OCI-LY3 (cell line): ENCODE results near the gene GSX2.
"Not testable (repeated sequence)": the region's sequence is repeated elsewhere in the genome, so short reads cannot be mapped to it uniquely, and the experiment has no call there.

Experiments used
- H2AFZ ChIP-seq: fragments of 200-600, 300-600 bp; shearing (Covaris generic); 2 replicates; pipeline ENCODE4 v1.6.0; 2014; ENCODE audit warnings: antibody characterized with exemption, low read depth, low read length
- H3K27ac ChIP-seq: fragments of 200-600, 300-600 bp; sonication (generic); 2 replicates; pipeline ENCODE4 v1.5.1; 2014; ENCODE audit warnings: mild to moderate bottlenecking, low read length, moderate library complexity, mixed read lengths
- H3K27me3 ChIP-seq: fragments of 200-600, 300-600 bp; sonication (generic); 2 replicates; pipeline ENCODE4 v1.6.1; 2014; ENCODE audit warnings: low read depth, low read length, mixed read lengths
- H3K36me3 ChIP-seq: fragments of 200-600, 300-600 bp; sonication (generic); replicated peaks from 2 replicates; pipeline ENCODE3; 2014; ENCODE audit warnings: low read depth, low read length, mixed read lengths
- H3K4me1 ChIP-seq: fragments of 300-600, 200-600 bp; sonication (generic); 2 replicates; pipeline ENCODE4 v1.6.1; 2014; ENCODE audit warnings: low read length, mixed read lengths
- H3K4me2 ChIP-seq: fragments of 200-600, 300-600 bp; sonication (generic); 2 replicates; pipeline ENCODE4 v1.6.1; 2014; ENCODE audit warnings: low read length, mixed read lengths
- H3K4me3 ChIP-seq: fragments of 300-600, 200-600 bp; sonication (generic); 2 replicates; pipeline ENCODE4 v1.5.1; 2014; ENCODE audit warnings: antibody characterized with exemption, mild to moderate bottlenecking, low read length, moderate library complexity
- H3K79me2 ChIP-seq: fragments of 300-600, 200-600 bp; shearing (Covaris generic); 2 replicates; pipeline ENCODE4 v1.6.1; 2014; ENCODE audit warnings: mild to moderate bottlenecking, low read length, mixed read lengths
- H3K9ac ChIP-seq: fragments of 300-600, 200-600 bp; shearing (Covaris generic); 2 replicates; pipeline ENCODE4 v1.6.0; 2014; ENCODE audit warnings: mild to moderate bottlenecking, low read length, moderate library complexity
- H3K9me3 ChIP-seq: fragments of 200-600, 300-600 bp; shearing (Covaris generic); 2 replicates; pipeline ENCODE4 v1.6.1; 2014; ENCODE audit warnings: low read length, mixed read lengths; ENCODE audit not compliant: insufficient read depth
- H4K20me1 ChIP-seq: fragments of 200-600, 300-600 bp; sonication (generic); 2 replicates; pipeline ENCODE4 v1.6.1; 2016; ENCODE audit warnings: low read length, mixed read lengths; ENCODE audit not compliant: insufficient read depth
- CTCF ChIP-seq: fragments of 200-600, 300-600 bp; sonication (generic); IDR thresholded peaks from 2 replicates; pipeline ENCODE4 v1.5.1; 2014; ENCODE audit warnings: antibody characterized with exemption, low read length, low read depth
- EZH2phosphoT487 ChIP-seq: fragments of 200-600 bp; shearing (Covaris generic); IDR thresholded peaks from 2 replicates; pipeline ENCODE4 v1.6.1; 2018; ENCODE audit warnings: antibody characterized with exemption, mixed run types, low read depth

The GSX2 gene

GRCh38 chr4:54127660-54128059, 27.7 kb downstream of the GSX2 start:
- no peaks in the 10 kb centered on the region for H4K20me1 ChIP-seq
- no peak overlapping the region for H3K9ac ChIP-seq
- no peak overlapping the region for H3K4me2 ChIP-seq
- TF ChIP-seq CTCF: no peak
- no peak for TF ChIP-seq EZH2phosphoT487
- H3K9me3 ChIP-seq: no peaks in the 10 kb centered on the region
- no peaks in the 10 kb centered on the region for H3K36me3 ChIP-seq
- H2AFZ ChIP-seq: no peak overlapping the region
- no peaks in the 10 kb centered on the region for H3K4me1 ChIP-seq
- no peaks in the 10 kb centered on the region for H3K27me3 ChIP-seq
- H3K79me2 ChIP-seq: no peaks in the 10 kb centered on the region
- H3K4me3 ChIP-seq: no peak overlapping the region
- no peak overlapping the region for H3K27ac ChIP-seq

GRCh38 chr4:54128694-54129093, 28.7 kb downstream of the GSX2 start:
- H4K20me1 ChIP-seq, H3K4me3 ChIP-seq, H3K27me3 ChIP-seq, H3K79me2 ChIP-seq, H3K9me3 ChIP-seq, H2AFZ ChIP-seq, H3K27ac ChIP-seq, H3K4me1 ChIP-seq, H3K36me3 ChIP-seq, H3K9ac ChIP-seq, H3K4me2 ChIP-seq: not testable (repeated sequence)

GRCh38 chr4:54139332-54139731, 39.4 kb downstream of the GSX2 start:
- H3K4me1 ChIP-seq: no peaks in the 10 kb centered on the region
- no peaks in the 10 kb centered on the region for H3K27me3 ChIP-seq
- H3K4me3 ChIP-seq: no peak overlapping the region
- no peaks in the 10 kb centered on the region for H3K36me3 ChIP-seq
- H4K20me1 ChIP-seq: no peaks in the 10 kb centered on the region
- no peak for TF ChIP-seq EZH2phosphoT487
- no peak for TF ChIP-seq CTCF
- no peak overlapping the region for H3K27ac ChIP-seq
- H3K9ac ChIP-seq: no peak overlapping the region
- H3K4me2 ChIP-seq: no peak overlapping the region
- no peak overlapping the region for H2AFZ ChIP-seq
- no peaks in the 10 kb centered on the region for H3K79me2 ChIP-seq
- H3K9me3 ChIP-seq: no peaks in the 10 kb centered on the region

GRCh38 chr4:54140287-54140686, 40.3 kb downstream of the GSX2 start:
- H3K9me3 ChIP-seq: no peaks in the 10 kb centered on the region
- no peaks in the 10 kb centered on the region for H3K27me3 ChIP-seq
- H3K4me2 ChIP-seq: no peak overlapping the region
- H3K4me3 ChIP-seq: no peak overlapping the region
- TF ChIP-seq EZH2phosphoT487 (no peak), CTCF (no peak)
- H3K4me1 ChIP-seq: no peaks in the 10 kb centered on the region
- no peak overlapping the region for H3K27ac ChIP-seq
- H3K9ac ChIP-seq: no peak overlapping the region
- H3K36me3 ChIP-seq: no peaks in the 10 kb centered on the region
- no peaks in the 10 kb centered on the region for H3K79me2 ChIP-seq
- H2AFZ ChIP-seq: no peak overlapping the region
- no peaks in the 10 kb centered on the region for H4K20me1 ChIP-seq

- TF ChIP-seq CTCF (no peak), EZH2phosphoT487 (no peak)
Measured at GRCh38 chr4:54144199-54144598, 44.2 kb downstream of the GSX2 start.

More at GRCh38 chr4:54144199-54144598, 44.2 kb downstream of the GSX2 start:
- Histone ChIP-seq H3K27me3 (no peaks in the 10 kb centered on the region), H3K9ac (no peak overlapping the region), H4K20me1 (no peaks in the 10 kb centered on the region), H3K4me3 (no peak overlapping the region), H3K36me3 (no peaks in the 10 kb centered on the region), H2AFZ (no peak overlapping the region), H3K79me2 (no peaks in the 10 kb centered on the region), H3K9me3 (no peaks in the 10 kb centered on the region), H3K4me1 (no peaks in the 10 kb centered on the region), H3K4me2 (no peak overlapping the region), H3K27ac (no peak overlapping the region)
